GM18502 (cell line): Measurements from ENCODE around the gene PRKAB1.
"Not testable (repeated sequence)": the region's sequence is repeated elsewhere in the genome, so short reads cannot be mapped to it uniquely, and the experiment has no call there.

Source experiments
- ATAC-seq: cut with Tn5 transposase; IDR thresholded peaks from one replicate; pipeline ENCODE4 v1.9.1; 2021; ENCODE audit warnings: mild to moderate bottlenecking; ENCODE audit not compliant: unreplicated experiment, poor library complexity

The PRKAB1 gene, protein sequence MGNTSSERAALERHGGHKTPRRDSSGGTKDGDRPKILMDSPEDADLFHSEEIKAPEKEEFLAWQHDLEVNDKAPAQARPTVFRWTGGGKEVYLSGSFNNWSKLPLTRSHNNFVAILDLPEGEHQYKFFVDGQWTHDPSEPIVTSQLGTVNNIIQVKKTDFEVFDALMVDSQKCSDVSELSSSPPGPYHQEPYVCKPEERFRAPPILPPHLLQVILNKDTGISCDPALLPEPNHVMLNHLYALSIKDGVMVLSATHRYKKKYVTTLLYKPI

DNA sequence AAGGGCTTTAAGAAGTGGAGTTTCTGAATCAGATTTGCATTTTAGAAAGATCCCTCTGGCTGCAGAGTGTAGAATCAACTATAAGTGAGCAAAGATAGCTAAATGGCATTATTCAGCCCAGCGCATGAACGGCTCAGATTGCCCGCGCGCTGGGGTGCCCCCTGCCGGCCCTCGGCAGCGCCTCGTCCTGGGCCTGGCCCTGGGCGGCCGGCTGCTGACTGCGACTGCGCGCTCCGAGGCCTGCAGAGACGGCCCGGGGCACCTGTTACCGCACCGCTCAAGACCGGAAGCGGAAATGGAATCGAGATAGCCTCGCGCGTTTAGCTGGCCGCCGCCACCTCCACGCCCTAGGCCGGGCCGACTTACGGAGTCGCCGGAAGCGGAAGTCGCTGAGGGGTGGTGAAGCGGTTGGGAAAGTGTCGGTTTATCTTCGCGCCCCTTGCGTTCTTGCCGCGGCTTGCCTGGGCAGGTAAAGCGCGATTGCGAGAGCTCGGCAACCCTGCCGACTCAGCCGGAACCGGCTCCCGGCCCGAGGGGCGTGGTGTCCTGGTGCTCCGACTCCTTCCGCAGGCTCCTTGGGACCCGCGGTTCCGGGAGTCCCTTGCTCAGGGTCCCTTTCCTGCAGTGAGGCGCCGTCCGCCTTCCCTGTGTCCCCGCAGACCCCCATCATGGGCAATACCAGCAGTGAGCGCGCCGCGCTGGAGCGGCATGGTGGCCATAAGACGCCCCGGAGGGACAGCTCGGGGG is at the start of gene PRKAB1:
PRKAB1 (plus strand) TSS at position 557 of the 747 bp plus-strand sequence; CDS start at position 669, 112 bp downstream.
- peak; percentile 97 for ATAC-seq

DNA sequence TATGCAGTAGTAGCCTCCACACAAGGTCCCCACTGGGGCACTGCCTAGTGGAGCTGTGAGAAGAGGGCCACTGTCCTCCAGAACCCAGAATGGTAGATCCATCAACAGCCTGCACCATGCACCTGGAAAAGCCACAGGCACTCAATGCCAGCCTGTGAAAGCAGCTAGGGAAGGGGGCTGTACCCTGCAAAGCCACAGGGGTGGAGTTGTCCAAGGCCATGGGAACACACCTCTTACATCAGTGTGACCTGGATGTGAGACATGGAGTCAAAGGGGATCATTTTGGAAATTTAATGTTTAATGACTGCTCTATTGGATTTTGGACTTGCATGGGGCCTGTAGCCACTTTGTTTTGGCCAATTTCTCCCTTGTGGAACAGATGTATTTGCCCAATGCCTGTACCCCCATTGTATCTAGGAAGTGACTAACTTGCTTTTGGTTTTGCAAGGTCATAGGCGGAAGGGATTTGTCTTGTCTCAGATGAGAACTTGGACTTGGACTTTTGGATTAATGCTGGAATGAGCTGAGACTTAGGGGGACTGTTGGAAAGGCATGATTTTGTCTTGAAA is 49.5 kb upstream of the PRKAB1 start:
- ATAC-seq, result not testable (repeated sequence)

DNA sequence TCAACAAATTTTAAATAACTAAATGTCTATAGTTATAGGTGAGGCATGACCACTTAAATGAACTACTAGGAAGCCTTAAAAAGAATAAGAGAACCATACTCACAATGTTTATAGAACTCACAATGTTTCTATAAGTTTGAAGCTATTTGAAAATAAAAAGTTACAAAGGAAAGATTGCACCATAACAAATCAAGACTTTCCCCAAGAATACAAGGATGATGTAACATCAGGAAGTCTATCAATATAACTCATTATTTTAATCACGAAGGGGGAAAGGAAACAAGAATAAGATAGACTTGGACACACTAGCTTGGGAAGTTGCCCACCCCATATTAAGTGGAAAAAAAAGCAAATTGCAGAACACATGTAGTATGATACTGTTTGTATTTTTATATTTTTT is 47.4 kb upstream of the PRKAB1 start:
- ATAC-seq, result no peak

DNA sequence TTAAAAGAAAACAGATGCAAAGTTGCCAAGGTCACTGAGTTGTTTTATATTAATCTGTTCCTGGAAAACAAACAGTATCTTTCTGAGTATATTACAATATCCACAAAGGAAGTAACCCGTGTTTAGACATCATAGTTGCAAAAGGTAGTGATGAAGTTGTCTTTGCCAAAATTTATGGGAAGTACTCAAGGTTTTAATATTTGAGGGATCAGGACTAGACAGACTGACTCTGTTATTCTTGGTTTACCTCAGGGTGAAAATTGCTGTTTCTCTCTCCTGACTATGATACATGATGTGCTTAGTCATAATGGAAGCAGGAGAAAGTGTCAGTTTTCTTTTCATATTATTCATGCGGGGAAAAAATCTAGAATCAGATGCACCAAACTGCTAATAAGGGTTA is 46.1 kb upstream of the PRKAB1 start:
- no peak for ATAC-seq

DNA sequence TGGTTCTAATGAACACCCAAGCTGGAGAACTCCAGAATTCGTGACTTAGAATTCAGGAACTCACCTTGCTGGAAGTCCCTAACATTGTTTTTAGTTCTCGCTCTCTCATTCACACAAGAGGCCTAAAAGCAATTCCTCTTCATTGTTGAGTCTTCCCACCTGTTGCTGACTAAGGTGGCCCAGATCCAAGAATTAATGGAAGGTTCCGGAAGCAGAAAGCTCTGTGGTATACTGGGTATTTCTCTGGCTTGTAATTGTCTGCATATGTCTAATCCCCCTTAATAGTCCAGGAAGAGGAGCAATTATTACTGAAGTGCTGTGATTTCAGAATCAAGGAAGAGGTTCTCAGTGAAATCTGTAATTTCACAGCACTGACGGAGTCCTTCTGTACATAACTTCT is 43.0 kb upstream of the PRKAB1 start:
- ATAC-seq, result no peak

DNA sequence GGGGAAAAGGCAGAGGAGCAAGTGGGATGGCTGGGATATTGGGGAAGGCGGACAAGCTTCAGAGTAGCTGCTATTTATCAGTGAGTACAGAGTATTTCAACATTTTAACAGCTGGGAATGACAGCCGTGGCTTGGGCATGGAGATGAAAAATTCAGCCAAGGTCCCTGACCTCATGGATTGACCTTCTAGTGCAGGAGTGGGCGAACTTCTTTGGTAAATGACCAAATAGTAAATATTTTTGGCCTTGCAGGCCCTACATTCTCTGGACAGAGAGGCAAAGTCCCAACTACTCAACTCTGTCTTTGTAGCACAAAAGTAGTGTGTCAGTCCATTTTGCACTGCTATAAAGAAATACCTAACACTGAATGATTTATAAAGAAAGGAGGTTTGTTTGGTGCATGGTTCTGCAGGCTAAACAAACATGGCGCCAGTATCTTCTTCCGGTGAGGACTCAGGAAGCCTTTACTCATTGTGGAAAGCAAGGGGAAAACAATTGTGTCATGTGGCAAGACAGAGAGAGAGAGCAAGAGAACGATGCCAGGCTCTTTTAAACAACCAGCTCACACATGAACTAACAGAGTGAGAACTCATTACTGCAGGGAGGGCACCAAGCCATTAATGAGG is 40.8 kb upstream of the PRKAB1 start:
- ATAC-seq, result no peak

DNA sequence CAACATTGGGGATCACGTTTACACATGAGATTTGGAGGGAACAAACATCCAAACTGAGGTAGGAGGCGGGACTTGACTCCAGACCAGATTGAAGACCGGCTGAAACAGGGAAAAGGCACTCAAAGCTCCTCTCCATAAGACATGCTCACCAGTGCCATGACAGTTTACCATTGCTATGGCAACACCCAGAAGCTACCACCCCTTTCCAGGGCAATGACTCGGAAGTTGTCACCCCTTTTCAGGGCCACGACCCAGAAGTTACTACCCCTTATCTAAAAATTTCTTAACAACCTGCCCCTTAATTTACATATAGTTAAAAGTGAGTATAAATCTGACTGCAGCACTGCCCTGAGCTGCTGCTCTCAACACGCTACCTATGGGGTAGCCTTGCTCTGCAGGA is 40.2 kb upstream of the PRKAB1 start:
- ATAC-seq, result no peak

DNA sequence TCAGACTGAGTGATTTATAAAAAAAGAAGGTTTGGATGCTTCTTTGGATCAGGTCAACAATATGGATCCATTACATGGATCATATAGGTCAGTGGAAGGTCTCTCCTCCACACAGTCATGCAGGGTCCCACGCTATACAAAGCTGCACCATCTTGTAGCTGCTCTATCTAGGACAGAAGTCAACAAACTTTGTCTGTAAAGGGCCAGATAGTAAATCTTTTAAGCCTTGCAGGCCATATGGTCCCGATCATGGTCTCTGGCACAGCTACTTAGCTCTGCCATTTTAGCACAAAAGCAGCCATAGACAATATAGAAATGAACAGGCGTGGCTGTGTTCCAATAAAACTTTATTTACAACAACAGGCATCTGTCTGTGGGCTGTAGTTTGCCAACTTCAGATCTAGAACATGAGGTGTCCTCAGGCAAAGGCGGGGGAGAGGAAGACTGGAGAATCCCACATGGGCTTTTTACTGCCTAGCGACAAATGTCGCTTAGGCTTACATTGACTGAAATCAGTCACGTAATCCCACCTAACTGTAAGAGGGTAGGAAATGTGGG is 37.6 kb upstream of the PRKAB1 start:
- ATAC-seq, result no peak

DNA sequence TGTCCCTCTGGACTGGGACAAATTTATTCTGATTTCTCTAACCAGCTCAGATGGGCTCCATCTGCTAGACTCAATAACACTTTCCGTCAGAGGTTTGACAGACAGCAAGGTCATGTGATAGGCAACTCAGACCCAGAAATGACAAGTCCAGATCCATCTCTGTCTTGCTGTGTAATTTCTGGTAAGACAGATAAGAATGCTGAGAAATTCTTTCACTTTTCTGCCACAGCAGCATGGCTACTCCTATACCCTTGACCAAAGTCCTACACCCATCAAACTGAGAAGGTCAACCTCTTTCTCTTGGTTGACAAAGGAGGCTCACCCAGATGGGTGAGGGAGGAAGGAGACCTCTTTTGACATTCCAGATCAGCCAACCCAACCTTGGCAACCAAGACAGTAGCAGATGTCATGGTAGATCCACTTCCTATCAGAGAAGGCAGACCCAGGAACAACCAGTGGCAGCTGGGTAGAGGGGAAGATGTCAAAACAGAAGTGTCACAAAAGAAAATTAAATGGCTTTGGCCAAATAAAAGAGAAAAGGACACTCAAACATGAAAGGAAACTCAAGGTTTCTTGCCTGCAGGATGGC is 36.9 kb upstream of the PRKAB1 start:
- ATAC-seq, result no peak

DNA sequence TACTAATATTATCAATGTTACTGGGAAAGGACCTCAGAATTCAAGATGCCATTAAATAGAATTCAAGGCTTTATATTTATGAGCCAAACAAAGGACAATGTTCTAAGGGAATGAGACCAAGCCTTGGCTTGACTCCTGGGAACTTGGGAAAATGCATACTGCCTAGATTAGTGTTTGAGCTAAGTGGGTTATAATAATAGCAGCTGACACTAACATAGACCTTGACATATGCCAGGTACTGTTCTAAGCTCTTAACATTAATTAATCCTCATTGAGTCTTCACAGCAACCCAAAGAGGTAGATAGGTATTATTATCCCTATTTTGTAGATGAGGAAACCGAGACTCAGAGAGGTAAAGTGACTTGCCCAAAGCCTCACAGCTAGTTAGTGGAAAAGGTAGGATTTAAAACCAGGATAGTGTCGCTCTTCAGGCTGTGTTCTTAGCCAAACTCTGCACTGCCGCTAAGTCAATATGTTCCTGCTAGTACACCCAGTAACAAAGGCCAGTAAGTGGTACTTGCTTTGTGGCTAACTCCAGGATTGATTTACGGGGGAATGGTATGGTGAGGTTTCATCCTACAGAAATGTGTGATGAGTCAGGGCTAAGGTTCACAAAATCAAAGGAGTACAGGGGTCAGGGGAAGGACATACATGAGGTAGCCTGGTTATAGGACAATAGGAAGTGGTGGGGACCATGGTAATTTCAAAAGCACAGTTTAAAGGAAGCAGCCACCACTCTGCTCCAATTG is 35.8 kb upstream of the PRKAB1 start:
- no peak for ATAC-seq

DNA sequence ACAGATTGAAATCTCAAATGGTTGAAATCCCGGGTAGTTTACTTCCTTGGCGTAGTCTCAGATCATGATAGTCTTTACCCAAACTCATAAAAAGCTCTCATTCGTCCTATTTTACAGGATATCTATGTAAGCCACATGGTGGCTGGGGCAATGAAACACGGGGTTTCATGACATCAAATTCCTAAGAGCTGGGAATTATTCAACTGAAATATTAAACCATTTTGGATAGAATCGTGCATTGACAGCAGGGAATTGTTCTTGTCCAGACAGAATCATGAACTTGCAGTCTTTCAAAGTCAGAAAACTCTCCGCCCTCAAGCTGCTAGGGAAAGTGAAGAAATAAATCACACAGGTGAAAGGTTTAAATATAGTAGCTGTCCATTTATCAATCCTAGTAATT is 33.2 kb upstream of the PRKAB1 start:
- no peak for ATAC-seq

DNA sequence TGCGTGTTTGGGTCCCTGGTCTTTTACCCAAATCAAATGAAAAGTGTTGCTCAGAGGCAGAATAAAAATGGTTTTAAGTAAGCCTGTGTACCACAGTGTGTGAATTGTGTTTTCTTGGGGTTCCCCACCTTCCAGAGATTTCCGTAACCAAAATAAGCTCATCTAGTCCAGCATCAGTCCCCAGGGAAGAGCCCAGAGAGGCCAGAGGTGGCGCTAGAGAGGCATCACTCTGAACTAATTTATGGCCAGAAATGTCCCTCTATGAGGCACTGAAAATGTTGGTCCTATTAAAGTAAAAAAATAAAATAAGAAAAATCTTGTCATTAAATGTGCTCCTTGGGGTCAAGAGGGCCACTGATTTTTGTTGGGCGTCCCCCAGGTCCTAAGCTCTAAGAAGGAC is 24.9 kb upstream of the PRKAB1 start:
- no peak for ATAC-seq

DNA sequence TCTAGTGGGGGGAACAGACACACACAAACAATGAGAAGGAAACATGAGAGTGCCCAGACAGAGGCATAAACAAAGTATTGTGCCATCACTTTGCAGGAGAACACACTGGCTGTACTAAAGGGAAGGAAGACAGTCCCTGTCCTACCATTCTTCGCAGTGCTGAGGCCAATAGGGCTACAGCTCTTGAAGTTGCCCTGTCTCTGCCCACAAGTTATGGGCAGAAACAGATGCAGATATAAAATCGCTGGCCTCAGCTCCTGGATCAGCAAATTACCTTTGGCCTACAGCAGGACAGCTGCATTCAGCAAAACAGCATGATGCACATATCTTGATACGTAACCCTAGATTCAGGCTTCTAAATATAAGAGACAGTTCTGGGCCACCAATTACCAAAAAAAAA is 23.0 kb upstream of the PRKAB1 start:
- ATAC-seq, result no peak

DNA sequence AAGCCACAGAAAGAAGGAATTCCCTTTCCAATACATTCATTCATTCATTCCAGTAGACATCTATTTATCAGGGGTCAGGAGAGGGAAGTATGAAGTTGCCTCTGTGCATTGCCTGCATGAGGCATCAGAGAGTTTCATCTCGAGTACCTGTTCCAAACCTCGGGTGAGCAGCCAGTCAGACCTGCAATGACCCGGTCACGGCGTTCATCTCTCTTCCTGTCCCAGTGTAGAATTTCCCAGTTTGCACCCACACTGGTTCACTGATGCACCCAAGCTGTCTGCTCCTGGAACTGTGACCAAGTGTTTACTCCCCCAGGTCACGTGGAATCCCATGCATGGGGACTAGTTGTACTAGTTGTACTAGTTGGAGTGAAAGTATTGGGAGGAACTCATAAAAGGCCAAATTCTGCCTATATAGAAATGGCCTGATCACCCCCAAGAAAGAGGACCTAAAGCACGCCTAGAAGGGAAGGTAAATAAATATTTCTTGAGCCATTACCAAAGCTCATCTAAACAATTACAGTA is 22.3 kb upstream of the PRKAB1 start:
- ATAC-seq, result no peak

DNA sequence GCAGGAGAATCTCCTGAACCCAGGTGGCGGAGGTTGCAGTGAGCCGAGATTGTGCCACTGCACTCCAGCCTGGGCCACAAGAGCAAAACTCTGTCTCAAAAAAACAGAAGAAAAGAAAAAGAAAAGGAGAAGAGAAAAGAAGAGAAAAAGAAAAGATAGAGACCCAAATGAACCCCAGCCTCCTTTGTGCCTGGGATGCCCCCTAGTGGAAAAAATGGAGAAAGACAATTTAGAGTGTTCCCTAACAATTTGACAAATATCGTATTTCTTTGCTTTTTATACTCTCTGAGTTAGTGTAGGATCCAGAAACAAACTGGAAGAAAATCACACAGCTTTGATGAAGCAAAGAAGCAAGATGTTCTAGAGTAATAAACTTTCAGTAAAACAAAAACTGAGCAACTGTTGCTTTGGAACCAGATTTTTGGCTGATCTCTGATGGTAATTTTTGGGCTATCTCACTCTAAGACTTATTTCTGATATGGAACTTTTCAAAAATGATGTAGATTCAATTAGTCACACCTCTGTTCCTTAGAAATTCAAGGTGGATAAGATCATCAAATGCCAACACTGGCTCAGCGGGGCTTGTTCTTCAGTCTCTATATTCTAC is 18.6 kb upstream of the PRKAB1 start:
- ATAC-seq, result no peak

DNA sequence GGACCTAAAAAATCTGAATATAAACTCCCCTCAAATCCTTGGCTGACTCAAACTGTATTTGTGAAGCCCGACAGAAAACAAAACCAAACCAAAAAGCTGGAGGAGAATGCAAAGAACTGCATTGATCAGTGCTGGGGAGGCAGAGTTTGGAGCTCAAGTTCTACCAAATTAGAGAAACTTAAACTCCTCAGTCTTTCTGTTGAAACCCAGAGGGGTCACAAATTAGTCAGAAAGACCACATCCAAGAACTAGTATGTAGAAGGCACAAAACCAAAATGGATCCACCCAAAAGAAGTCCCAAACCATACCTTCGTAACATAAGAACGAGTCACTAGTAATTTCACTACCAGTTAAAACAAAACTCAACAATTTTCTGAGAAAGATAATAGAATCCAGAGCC is 15.3 kb upstream of the PRKAB1 start:
- no peak for ATAC-seq

DNA sequence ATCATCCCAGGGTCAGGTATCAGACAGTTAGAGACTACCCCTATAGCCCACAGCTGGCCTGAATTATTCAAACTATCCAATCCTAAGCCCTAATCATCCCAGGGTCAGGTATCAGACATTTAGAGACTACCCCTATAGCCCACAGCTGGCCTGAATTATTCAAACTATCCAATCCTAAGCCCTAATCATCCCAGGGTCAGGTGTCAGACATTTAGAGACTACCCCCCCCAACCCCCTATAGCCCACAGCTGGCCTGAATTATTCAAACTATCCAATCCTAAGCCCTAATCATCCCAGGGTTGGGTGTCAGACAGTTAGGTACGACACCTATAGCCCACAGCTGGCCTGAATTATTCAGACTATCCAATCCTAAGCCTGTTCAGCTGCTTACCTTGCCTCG is 10.9 kb upstream of the PRKAB1 start:
- ATAC-seq, result not testable (repeated sequence)

DNA sequence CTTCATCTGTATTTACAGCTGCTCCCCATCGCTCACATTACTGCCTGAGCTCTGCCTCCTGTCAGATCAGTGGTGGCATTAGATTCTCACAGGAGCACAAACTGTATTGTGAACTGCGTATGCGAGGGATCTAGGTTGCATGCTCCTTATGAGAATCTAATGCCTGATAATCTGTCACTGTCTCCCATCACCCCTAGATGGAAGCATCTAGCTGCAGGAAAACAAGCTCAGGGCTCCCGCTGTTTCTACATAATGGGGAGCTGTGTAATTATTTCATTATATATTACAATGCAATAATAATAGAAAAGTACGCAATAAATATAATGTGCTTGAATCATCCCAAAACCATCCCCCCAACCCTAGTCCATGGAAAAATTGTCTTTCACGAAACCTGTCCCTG is 9.8 kb upstream of the PRKAB1 start:
- ATAC-seq, result not testable (repeated sequence)

DNA sequence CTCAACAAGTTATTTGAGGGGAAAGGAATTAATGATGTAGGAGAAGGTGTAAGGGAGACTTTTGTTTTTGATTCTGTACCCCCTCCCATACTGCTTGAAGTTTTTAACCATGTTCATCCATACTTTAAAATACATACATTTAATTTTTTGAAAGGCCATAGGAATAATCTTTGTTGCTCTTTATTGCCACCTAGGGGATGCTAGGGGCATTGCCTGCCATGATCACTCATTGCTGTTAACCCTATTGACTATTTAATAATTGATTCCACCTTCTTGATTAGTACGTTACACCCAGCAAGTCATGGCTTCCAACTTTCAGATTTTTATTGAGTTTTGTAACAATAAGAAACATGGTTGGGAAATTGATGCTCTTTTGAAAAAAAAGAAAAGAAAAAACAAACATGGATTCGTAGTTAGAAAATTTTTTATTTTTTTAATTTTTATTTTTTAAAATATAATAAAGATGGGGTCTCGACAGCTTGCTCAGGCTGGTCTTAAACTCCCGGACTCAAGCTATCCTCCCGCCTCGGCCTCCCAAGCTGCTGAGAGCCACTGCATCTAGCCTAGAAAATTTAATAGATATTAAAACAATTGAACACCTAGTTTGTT is 8.5 kb upstream of the PRKAB1 start:
- no peak for ATAC-seq
